ENCODE measurements around the gene E4F1.

The E4F1 gene, protein sequence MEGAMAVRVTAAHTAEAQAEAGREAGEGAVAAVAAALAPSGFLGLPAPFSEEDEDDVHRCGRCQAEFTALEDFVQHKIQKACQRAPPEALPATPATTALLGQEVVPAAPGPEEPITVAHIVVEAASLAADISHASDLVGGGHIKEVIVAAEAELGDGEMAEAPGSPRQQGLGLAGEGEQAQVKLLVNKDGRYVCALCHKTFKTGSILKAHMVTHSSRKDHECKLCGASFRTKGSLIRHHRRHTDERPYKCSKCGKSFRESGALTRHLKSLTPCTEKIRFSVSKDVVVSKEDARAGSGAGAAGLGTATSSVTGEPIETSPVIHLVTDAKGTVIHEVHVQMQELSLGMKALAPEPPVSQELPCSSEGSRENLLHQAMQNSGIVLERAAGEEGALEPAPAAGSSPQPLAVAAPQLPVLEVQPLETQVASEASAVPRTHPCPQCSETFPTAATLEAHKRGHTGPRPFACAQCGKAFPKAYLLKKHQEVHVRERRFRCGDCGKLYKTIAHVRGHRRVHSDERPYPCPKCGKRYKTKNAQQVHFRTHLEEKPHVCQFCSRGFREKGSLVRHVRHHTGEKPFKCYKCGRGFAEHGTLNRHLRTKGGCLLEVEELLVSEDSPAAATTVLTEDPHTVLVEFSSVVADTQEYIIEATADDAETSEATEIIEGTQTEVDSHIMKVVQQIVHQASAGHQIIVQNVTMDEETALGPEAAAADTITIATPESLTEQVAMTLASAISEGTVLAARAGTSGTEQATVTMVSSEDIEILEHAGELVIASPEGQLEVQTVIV

DNA sequence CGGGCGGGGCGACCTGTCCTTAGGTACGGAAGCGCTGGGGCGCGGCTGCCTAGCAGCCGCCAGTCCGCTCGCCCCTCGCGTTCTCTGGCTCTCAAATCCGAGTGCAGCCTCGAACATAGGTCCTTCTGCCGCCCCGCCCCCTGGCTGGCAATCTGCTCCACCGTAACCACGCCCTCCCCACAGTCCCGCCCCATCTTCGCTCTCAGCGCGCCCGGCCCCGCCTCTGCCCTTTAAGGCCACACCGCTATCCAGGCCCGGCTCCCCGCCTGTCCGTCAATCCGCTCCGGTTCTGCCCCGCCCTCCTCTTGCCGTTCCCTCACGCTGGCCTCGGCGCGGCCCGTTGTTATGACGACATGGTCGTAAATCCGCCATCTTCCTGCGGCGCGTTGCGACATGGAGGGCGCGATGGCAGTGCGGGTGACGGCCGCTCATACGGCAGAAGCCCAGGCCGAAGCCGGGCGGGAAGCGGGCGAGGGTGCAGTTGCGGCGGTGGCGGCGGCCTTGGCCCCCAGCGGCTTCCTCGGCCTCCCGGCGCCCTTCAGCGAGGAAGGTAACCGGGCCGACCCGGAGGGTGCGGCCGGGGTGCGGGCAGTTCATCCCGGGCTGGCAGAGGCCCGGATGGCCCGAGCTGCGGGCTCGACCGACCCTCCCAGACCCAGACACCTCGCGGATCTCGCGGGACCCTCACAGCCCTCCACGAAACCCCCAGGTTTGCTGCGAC lies at the start of gene E4F1:
Gene E4F1, plus strand, starts transcription at position 371 of the 721 bp plus-strand sequence. Its CDS starts 23 bp downstream, at position 394.
- DNase-seq, result peak; percentile 100

DNA sequence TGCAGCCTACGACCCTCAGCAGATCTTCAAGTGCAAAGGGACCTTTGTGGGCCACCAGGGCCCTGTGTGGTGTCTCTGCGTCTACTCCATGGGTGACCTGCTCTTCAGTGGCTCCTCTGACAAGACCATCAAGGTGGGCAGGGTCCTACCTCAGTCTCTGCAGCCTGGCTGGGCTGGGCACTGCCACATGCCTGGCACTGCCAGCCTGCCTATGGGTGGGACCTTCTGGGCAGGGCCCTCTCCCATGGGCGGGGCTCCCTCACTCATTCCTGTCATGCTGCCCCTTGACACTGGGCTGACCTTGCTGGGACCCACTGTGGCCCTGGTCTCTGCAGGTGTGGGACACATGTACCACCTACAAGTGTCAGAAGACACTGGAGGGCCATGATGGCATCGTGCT lies 49.5 kb upstream of the E4F1 start:
- DNase-seq, result no peak

DNA sequence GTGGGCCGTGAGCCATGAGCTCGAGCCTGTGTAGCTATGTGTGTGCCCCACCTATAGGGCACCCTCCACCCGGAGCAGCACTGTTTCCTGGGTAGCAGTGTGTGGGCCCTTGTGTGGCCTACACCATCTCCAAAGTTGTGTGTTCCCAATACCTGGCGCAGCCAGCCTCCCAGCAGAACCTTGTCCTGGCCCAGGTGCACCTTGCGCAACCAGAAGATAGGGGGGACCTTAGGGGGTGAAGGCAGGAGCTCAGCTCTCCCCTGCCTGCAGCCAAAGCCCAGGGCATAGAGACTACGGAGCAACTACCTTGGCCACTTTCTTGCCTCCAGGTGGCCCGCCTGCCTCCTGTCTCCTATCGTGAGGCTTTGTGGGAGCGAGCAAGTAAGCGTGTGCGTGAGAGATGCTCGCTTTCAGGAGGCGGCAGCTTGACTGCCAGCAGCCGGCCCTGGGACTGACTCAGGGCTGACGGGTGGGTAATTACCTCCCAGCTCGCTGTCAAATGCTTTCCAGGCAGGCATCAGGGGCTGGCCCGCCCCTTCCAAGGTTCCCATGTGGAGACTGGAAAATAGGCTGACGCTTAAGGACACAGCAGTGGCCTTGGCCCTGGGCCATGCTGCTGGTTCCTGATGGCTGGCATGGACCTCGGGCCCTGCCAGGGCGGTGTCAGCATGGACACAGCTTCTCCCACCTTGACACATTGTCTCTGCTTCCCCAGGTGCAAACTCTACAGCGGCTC lies 48.8 kb upstream of the E4F1 start:
- no peak for DNase-seq

DNA sequence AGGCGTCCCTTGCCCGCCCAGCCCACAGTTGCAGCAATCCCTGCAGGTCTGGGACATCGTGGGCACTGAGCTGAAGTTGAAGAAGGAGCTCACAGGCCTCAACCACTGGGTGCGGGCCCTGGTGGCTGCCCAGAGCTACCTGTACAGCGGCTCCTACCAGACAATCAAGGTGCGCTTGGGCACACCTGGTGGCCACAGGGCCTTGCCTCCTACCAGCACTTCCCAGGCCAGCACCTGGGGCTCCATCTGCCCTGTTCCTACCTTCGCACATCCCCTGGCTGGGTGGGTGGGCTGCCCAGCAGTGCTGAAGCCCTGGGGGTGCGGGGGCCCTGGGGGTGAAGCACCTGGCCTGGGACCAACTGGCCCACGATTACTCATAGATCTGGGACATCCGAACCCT lies 47.9 kb upstream of the E4F1 start:
- no peak for DNase-seq

DNA sequence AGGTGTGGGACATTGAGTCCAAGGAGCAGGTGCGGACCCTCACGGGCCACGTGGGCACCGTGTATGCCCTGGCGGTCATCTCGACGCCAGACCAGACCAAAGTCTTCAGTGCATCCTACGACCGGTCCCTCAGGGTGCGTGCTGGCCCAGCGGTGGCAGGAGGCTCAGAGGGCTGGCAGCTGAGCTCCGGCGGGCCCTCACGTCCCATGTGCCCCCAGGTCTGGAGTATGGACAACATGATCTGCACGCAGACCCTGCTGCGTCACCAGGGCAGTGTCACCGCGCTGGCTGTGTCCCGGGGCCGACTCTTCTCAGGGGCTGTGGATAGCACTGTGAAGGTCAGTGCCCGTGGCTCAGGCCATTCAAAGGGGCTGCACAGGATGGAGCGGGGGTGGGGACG lies 47.3 kb upstream of the E4F1 start:
- no peak for DNase-seq

DNA sequence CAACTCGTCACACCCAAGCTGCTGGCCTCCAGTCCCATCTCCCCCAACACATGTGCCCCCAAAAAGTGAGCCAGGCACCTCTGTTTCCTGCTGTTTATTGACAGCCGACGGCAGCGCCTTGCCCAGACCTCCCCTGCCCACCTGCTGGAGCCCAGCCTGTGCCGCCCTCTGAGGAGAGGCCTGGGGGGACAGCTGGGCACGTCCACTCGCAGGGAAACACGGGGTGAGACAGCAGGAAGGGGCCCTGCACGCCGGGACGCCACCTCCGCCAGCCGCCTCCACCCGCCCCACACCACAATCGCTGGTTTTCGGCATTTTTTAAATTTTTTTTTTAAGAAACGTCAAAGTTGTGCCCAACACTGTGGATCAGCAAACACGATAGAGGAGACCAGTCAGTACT lies 46.3 kb upstream of the E4F1 start:
- DNase-seq, result no peak

DNA sequence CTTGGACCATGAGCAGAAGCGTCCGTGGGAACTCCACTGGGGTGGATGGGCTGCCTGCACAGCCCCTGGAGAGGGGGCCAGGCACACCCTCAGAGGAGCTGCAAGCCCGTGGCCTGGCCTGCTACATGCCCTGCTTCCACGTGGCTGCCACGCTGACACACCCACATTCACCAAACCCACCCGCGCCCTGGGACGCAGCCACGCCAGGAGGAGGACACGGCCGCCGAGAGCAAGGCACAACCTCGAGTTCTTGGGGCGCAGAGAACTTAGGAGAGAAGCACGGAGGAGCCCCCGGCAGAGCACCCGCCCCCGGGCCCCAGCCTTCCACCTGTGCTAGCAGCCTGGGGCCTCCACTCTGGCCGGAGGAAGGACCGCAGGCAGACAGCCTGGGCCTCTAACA lies 45.8 kb upstream of the E4F1 start:
- no peak for DNase-seq

DNA sequence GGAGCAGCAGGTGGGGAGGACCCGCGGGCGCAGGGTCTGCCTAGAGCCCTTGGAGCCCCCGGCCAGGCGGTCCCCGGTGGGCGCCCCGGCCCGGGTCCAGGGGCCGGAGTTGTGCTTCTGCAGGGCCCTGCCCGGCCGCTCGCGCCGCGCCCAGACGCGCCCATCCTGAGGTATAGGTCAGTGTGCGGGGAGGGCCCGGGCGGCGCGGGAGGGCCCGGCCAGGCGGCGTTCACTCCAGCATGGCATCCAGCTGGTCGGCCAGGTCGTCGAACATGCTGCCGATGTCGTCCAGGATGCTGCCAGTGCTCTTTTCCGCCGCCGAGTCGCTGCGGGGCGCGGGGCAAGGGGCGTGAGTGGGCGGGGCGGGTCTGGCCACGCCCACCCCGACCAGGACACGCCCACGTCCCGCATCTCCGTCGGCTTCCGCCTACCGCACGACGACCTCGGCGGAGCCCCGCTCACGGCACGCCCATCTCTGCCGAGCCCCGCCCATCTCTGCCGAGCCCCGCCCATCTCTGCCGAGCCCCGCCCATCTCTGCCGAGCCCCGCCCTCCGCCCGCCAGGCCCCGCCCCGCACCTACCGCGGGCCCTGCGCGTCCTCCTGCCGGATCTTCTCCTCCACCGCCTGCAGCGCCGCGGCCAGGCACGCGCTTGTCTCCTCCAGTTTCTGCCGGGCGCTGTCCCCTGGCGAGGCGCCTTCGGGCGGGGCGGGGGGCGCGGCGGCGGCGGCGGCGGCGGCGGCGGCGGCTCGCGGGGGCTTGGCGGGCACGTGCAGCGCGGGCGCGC lies 44.9 kb upstream of the E4F1 start:
- DNase-seq, result peak; percentile 15

DNA sequence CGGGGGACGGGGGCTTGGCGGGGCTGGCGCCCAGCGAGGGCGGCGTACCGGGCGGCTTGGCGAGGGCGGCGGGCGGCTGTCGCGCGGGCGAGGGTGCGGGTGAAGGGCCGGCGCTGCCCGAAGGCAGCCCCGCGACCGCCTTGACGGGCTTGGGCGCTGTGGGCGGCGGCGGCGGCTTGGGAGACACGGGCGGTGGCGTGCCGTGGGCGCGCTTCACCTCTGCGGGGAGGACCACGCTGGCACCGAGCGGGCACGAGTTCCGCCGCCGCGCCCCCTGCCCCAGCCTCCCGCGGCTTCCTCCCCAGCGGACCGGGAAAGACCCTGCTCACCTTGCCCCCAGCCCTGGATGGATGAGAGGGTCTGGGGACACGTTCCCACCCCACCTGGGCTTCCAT lies 44.3 kb upstream of the E4F1 start:
- DNase-seq, result no peak

DNA sequence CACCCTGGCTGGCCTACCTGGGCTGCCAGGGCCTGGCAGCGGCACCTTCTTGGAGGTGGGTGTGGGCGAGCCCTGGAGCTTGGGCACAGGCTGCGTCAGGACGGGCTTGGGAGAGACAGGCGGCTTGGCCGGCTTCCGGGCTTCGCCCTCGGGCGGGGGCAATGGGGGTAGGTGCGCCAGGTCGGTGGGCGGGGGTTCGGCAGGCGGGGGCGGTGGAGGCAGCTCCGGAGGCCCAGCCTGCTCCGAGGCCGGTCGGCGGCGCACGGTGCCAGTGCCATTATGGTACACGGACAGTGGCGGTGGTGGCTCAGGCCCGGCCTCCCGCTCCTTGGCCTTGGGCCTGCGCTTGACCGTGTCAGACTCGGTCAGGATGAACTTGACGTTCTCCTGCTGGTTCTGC lies 43.8 kb upstream of the E4F1 start:
- DNase-seq, result no peak

DNA sequence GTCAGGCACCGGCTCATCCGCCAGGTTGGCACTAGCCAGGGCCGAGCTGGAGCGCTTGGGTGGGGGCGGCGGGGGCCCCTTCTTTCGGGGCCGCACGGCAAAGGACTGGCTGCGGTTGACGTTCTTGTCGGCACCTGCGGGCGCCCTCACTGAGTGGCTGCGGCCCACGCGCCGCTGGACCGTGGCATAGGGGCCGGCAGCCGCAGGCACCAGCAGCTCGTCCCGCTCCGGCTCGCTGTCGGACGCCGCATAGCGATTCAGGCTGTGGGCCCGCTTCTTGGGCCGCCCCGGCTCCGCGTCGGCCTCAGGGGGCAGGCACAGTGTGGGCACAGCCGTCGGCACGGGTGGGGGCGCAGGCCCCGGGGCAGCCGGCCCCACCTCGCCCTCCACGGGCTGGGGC lies 42.9 kb upstream of the E4F1 start:
- DNase-seq, result no peak

DNA sequence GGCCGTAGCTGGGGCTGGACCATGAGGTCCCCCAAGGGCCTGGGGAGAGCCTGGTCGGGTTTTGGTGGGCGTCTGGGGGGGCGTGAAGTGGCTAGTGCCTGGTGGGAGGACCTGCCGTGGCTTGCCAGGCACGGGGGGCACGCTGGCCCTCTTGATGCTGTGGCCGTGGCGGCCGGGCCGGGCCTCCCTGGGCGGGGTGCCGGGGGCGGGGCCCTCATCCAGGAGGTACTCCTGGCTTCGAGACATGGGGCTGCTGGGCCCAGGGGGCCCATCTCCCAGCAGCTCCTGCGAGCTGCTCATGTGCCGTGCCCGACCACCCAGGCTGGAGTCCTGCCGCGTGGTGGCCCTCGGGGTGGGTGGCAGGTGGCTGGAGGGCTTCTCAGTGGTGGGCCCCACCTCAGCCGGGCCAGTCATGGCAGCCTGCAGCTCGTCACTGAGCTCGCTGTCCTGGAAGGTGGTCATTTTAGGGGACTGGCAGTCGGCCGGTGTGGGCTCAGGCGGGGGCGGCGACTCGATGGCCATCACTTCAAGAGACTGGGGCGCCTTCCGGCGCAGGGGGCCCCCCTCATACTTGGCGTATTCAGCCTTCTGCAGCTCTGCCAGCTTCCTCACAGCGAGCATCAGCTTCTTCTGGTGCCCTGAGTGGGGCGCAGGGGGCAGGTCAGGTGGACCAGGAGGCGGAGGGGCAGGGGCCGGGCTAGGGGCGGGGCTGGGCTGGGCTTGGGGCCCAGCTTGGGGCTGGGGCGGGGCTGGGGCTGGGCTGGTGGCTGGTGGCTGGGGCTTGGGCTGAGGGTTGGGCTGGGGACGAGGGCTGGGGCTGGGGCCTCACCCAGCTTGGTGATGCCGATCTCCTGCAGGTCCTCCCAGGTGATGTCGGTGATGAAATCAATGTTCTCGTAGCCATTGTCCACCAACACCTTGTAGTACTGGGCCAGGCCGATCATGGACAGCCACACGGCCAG lies 42.1 kb upstream of the E4F1 start:
- no peak for DNase-seq

DNA sequence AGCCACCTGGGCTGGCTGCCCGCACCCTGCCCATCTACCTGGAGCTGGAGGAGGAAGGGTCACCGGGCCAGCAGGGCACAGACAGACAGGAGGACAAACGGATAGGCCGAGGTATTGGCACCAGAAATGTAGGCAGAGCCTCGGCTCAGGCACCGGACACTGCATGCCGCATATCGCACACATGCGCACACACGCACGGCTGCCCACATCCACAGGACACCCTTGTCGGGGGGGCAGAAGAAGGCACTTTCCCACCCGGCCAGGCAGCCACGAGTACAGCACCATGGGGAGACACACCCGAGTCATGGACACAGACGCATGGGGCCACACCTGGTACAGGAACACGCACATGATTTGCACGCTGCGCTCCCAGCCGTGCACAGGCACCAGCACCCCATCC lies 41.4 kb upstream of the E4F1 start:
- DNase-seq, result no peak

DNA sequence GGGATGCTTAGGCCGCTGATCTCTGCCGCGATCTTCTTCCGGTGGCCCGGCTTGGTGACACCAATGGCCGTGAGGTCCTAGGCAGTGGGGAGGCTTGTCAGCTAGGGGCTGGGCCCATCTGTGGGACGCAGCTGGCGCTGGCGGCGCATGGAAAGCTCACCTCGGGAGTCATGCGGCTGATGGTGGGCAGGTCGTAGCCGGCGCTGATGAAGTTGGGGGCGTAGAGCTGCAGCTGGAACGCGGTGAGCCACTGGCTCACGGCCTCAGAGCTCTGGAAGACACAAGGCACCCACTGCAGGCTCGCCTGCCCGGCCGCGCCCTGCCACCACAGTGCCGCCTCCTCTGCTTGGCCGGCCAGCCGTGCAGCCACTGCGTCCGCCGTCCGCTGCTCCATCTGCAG lies 39.7 kb upstream of the E4F1 start:
- DNase-seq, result no peak

DNA sequence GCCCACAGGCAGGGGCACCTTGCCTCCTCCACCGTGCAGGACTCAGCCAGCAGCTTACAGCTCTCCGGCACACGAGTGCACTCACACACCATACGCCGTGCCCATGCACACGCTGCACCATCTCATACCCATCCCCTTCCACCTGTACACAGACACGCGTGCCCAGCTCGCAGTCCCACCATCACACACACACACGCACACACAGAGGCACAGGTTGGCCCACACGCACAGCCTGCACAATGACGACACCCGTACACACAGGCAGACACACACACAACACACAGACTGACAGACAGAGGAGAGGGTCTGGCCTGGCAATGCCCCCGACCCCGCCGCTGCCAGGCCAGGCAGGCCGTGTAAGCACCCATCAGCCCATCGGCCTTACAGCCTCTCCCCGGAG lies 39.0 kb upstream of the E4F1 start:
- no peak for DNase-seq

DNA sequence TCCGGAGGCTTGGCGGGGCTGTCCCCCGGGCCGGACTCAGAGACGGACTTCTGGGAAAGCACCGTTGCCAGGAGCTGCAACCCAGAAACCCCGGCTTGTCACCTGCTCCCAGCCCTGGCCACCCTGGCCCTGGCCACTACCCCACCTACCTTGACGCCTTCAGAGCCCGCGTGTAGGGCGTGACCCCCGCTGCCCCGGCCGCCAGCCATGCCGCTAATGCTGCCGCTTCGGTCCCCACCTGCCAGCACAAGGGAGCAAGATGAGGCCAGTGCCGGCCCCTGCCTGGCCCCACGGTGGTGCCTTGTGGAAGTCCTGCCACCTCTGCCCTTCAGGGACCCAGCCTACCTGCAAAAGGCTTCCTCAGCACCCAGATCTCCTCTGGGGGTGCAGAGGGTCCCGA lies 38.4 kb upstream of the E4F1 start:
- DNase-seq, result no peak

DNA sequence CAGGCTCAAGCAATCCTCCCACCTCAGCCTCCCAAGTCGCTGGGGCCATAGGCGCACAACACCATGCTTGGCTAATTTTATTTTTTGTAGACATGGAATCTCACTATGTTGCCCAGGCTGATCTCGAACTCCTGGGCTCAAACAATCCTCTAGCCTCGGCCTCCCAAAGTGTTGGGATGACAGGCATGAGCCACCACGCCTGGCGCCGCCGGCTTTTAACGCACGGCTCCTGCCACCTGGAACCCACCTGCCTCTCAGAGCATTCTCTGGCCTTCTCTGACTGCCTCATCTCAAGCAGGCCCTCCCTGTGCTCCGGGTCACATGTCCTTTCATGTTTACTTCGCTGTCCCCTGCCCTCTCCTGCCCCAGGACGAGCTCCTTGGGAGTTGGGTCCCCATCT lies 37.3 kb upstream of the E4F1 start:
- DNase-seq, result no peak

DNA sequence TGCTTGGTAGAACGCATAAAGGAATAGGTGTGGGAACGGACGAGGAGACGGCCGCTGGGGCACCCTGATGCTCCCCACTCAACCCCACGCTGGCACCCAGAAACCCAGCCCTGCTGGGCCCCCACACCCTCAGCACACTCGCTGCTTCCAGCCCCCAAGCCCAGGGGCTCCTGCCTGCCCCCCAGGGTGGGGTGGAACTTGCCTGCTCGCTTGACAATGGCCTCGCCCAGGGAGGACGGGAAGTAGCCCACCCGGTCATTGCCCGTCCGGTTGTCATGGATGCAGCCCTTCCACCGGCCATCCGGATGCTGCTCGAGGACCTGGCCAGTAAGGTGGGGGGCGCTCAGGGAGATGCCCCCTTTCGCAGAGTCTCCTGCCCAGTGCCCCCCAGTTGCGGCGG lies 36.9 kb upstream of the E4F1 start:
- no peak for DNase-seq

DNA sequence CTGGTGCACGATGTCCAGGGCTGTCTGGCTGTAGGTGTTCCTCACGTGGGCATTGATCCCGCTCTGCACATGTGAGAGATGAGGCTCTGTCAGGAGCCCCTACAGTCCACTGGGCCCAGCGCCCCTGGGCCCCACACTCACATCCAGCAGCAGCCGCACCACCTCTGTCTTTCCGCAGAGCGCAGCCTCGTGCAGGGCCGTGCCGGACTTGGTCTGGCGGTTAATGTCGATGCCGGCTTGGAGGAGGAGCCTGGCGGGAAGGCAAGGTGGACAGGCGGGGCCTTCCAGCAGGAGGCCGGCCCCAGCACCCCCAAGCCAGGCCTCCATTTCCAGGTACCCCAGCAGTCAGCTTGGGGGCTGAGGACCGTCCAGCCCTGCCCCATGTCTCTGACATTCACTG lies 36.2 kb upstream of the E4F1 start:
- no peak for DNase-seq

DNA sequence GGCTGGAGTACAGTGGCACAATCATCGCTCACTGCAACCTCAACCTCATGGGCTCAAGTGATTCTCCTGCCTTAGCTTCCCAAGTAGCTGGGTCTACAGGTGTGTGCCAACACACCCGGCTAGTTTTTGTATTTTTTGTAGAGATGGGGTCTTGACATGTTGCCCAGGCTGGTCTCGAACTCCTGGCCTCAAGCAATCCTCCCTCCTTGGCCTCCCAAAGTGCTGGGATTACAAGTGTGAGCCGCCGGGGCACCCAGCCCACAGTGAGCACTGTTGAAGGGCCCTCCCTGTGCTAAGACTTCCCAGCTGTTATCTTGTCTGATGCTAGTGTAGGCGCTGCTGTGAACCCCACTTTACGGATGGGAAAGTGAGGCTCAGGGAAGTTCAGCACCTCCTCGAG lies 35.0 kb upstream of the E4F1 start:
- no peak for DNase-seq
